GM21367 (cell line): ENCODE results near the gene EBP.
"Not testable (repeated sequence)": the region's sequence is repeated elsewhere in the genome, so short reads cannot be mapped to it uniquely, and the experiment has no call there.

Source experiments
- ATAC-seq: cut with Tn5 transposase; IDR thresholded peaks from one replicate; pipeline ENCODE4 v1.9.1; 2021; ENCODE audit not compliant: unreplicated experiment

The EBP gene

DNA sequence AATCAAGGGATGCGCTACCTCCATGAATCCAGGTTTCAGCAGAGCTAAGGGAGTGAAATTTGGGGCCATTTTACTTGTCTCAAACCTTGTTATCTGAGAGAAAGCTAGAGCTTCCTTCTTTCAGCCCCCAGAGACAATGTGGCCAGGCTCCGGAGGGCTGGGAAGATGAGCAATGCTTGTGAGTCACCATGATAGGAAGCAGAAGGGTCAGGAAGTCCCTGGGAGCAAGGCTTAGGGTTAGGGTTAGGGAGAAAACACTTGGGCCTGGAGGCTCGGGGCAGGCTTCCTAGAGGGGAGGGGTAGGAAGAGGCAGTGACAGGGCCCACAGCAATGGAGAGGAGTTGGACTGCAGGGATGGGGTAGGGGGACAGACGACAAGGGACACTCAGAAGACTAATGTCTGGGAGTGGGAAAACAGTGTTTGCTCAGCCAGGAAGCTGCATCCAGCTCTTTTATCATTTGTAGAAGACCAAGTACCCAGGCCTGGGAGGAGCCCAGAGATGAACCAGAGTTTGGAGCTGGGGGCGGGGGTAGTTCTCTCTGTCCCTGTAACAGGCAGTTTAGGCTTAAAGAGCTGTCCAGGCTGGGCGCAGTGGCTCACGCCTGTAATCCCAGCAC is 29.2 kb upstream of the EBP start:
- ATAC-seq: no peak

DNA sequence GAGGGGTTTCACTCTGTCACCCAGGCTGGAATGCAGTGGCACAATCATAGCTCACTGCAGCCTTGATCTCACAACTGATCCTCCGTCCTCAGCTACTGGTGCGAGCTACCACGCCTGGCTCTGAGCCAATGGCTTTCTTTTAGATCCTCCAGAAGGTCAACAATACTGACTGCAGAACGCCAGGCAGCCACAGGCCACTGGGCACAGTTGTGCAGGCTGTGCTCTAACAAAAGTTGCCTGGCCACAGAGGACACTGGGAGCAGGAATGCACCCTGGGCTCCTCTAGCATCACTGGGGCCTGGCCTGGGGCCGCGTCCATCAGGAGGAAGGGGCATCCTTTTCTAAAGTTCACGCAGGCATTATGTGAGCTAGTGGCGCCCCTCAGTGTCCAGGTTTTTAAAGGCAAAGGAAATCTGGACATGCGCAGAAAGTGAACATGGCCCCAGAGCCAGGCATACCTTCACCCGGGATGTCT is 27.7 kb upstream of the EBP start:
- no peak for ATAC-seq

DNA sequence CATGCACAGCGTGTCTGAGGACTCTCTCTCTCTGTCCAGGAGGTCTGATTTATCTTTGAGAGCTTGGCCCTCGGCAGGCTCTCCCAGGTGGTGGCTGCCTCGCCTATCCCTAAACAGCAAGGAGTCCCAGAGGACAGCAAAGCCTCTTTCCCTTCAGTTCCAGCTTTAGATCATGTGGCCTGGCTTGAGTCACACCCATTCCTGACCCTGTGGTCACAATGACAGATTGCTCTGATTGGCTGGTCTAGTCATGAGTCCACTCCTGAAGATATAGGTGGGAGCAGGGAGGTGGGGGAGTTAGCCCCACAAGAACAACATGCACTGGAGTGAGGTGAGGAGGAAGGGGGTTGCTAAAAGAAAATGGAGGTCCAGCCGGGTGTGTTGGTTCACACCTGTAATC is 24.9 kb upstream of the EBP start:
- no peak for ATAC-seq

DNA sequence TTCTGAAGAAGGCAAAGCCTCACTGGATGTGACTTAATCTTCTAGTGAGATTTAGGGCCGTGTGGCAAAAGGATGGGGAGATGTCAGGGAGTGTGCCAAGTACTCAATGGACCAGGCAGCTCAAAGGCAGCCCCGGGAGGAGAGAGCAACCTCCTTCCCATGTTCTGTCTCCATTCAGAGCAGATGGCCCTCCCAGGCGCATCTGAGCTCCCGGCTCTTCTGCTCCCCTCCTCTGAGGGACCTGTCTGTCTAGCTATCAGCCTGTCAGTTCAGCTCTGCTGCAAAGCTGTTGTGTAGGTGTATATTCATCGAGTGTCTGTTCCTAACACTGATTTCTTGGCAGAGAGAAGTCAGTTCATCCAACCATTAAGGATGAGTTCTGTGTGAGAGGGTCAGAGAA is 23.7 kb upstream of the EBP start:
- ATAC-seq: no peak

DNA sequence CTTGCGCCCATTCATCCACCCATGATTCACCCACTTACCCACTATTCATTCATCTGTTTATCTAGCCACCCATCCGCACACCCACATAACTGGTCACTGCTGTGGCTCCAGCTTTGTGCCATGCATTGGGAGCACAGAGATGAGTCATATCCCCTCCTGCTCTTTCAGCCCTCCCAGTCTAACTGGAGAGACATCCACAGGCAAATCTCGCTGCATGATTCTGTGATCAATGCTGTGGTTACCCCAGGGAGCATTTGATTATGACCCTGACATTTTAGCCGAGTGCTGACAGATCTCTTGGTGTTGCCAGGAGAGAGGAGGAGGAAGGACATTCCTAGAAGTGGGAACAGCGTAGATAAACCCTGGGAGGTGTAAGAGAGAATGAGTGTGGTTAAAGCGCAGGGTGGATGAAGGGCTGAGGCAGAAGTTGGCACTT is 23.2 kb upstream of the EBP start:
- no peak for ATAC-seq

DNA sequence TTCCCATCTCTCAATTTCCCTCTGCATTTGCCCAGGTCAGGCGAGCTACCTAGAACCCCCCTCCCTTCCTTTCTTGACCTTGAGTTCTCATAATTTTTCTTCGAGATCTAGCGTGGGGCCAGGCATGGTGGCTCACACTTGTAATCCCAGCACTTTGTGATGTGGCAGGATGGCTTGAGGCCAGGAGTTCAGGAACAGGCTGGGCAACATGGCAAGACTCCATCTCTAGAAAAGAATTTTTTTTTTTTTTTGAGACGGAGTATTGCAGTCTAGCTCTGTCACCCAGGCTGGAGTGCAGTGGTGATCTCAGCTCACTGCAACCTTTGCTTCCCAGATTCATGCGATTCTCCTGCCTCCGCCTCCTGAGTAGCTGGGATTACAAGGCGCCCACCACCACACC is 17.3 kb upstream of the EBP start:
- no peak for ATAC-seq

DNA sequence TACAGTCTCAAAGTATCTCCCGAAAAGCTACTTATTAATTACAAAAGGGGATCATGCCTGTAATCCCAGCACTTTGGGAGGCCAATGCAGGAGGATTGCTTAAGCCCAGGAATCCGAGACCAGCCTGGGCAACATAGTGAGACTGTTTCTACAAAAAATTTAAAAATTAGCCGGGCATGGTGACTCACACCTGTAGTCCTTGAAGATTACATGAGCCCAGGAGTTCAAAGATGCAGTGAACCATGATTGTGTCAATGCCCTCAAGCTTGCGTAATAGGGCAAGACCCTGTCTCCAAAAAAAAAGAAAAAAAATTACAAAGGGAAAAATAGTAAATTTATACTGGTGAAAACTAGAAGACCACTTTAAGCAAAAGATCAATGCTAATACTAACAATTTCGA is 16.1 kb upstream of the EBP start:
- no peak for ATAC-seq

DNA sequence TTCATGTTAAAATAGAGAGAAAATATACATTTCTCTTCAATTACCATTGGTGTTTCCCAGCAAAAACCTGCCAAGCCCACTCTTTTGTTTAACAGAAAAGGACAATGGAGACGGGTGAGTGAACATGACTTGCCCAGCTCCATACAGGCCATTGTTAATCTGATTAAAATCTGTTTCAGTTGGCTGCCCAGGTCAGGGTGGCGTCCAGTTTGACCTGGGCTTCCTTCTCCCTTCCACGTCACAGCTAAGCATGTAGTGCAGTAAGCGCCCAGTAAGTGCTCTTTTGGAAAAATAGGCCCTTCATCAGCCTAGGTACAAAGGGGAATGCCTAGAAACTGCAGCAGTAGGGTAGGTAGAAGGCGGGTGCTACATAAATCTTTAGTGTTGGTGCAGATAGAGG is 14.4 kb upstream of the EBP start:
- no peak for ATAC-seq

DNA sequence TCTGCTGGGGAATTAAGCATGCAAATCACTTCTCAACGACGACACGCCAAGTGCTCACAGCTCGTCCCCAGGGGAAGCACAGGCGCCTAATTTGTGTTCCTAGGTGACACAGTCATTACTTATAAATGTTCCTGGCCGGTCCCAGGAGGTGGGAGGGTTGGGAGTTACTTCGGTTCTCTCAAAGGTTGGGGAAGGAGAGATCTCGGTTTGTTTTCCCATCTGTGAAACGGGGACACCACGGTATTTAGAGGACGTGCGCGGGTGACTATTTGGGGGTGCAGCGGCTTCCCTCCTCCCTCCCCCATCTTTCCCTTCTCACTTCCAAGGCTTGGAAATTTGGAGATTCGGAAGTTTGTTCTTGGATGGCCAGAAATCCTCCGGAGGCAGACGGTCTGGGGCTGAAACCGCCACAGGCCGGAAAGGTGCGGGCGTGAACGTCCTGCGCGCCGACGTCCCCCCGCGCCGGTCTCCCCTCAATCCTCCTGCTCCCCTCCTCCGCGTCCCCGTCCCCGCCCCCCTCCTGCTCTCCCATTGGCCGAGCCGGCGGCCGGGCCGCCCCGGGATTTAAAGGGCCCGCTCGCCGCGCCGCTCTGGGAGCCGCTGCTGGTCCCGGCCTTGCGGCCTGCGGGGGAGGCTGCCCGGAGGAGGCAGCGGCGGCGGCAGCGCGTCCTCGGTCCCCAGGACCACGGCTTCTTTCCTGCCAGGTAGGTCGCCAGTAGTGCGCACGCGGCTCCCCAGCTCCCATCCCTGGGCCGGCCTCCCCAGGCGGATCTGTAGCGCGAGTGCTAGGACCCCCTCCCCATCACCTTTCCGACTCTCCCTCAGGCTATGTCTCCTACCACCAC is 13.0 kb upstream of the EBP start, which contains the start of gene PORCN:
TSS of gene PORCN (plus strand) at position 593 of the 845 bp plus-strand sequence. CDS start 829 bp downstream, outside the sequence.
- peak; percentile 84 for ATAC-seq

DNA sequence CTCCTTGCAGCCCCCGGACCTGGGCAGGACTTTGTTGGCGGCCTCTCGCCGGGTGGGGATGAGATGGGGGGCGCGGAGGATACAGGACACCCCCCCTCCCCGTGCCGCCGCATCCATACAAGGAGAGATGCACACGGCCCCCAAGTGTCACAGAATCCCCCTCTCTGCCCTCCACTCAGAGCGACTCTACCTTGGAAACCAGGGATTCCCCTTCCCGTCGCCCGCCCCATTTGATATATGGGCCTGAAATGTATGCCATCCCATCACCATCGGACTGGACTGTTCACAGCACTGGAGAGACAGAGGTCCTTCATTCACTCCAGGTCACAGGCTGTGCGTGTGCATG is 12.4 kb upstream of the EBP start:
- ATAC-seq: no peak

DNA sequence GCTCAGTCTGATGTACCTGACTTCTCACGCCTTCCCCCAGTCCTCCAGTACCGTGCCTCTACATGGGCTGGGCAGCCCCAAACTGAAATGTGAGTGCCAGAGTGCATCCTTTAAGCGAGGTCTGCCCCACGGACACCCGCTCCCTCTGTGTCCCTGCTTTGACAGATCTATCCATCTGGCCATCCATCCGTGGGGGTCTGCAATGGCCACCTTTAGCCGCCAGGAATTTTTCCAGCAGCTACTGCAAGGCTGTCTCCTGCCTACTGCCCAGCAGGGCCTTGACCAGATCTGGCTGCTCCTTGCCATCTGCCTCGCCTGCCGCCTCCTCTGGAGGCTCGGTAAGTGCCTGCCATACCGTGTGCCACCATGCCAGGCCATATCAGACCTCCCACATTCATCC is 12.0 kb upstream of the EBP start:
- no peak for ATAC-seq

DNA sequence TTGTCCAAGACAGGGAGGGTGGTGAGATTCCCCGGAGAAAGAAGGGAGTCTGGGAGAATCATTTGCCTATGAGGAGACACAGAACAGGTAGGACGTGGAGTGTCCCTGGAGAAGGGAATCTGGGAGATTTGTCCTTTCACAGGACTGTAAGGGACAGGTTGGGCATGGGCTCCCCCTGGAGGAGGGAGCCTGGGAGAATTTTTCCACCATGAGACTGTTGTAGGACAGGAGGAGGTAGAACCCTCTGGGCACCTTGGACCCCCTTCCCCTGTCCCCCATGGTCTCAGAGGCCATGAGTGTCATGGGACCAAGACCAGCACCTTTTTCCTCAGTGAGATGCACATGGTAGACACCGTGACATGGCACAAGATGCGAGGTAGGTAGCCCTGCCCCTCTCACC is 10.0 kb upstream of the EBP start:
- ATAC-seq: no peak

DNA sequence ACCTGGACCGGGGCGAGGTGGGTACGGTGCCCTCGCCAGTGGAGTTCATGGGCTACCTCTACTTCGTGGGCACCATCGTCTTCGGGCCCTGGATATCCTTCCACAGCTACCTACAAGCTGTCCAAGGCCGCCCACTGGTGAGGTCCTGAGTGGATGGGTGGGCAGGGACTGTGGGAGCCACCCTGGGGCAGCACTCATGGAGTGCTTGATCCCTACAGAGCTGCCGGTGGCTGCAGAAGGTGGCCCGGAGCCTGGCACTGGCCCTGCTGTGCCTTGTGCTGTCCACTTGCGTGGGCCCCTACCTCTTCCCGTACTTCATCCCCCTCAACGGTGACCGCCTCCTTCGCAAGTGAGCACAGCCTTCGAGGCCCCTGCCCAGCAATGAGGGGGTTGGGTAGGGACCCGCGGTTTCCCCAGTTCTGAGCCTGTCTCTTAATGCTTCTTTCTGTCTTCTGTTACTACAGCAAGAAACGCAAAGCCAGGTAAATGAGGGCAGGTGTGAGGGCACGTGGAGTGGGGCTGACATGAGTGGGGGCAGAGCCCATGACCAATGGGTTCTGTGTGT is 9.2 kb upstream of the EBP start:
- no peak for ATAC-seq

DNA sequence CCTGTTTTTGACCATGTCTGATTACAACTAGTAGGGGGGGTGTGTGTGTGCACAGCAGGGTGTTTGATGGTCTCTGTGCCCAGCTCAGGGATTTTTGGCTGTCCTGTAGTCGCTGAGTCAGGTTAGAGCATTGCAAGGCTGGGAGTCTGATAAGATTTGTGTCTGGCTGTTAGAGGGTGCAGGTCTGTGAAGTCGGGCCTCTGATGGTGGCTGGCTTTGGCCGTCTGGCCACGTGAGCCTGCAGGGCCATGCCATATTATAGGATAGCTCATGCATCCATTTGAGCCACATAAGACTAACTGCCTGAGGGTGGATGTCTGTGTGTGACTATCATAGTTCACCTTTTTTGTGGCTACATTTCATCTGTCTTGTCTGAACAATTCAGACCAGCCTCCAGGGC is 7.9 kb upstream of the EBP start:
- no peak for ATAC-seq

DNA sequence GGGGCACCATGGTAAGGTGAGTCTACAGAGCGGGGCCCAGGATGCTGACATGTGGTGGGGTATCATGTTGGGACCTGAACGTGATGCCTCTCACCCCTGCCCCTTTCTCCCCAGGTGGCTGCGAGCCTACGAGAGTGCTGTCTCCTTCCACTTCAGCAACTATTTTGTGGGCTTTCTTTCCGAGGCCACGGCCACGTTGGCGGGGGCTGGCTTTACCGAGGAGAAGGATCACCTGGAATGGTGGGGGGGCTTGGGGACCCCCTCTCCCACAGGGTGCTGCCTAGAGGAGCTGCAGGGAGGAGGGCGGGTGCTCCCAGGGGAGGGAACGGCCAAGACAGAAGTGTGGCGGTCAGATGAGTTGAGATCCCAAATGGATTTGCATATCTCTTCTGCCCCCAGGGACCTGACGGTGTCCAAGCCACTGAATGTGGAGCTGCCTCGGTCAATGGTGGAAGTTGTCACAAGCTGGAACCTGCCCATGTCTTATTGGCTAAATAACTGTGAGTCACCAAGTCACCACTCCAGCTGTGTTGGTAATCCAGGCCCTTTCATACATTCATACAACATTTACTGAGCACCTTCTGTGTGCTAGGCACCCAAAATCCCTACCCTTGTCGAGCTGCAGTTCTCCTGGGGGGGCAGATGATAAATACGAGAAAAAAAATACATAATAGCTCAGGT is 7.3 kb upstream of the EBP start:
- ATAC-seq: no peak

DNA sequence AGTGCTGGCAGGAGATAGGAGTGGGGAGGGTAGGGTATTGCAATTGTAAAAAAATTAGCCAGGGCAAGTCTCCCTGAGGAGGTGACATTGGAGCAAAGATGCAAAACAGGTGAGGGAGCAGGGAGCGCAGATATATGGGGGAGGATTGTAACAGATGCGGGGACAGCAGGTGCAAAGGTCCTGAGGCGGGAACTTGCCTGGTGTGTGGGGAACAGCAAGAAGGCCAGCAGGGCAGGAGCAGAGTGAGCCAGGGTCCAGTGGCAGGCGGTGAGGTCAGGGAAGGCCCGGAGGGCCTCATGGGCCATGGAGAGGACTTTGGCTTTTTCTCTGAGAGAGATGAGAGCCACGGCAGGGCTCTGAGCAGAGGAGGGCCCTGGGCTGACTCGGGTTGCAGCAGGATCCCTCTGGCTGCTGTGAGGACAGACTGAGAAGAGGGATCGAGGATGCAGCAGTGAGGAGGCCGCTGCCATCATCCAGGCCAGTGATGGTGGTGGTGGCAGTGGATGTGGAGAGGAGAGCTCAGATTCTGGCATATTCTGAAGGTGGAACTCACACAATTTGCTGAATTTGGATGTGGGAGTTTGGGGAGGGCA is 6.6 kb upstream of the EBP start:
- no peak for ATAC-seq

DNA sequence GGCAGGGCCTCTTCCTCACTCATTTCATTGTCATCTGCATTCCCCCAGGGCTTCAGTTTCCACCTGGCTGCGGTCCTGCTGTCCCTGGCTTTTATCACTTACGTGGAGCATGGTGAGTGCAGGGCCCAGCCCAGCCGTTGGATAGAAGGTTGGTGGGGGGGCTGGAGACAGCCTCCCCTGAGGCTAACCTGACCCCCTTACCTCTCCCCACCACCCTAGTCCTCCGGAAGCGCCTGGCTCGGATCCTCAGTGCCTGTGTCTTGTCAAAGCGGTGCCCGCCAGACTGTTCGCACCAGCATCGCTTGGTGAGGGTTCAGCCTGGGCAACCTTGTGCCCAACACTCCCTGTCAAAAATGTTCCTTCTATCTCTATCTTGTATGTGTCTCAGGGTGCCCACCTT is 5.8 kb upstream of the EBP start:
- no peak for ATAC-seq

DNA sequence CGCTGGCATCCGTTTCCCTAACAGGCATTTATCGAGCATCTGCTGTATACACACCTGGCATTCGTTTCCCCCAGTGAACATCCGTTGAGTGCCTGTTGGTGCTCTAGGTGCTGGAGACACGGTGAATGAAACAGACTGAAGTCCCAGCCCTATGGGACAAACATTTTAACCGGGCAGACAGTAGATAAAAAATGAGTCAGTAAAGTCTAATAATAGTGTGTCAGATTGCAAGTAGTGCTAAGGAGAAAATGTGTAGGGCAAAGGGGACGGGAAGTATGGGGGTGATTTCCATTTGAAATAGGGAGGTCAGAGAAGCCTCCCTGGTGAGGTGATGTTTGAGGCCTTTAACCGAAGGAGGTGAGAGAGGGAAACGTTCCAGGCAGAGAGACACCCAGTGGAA is 5.3 kb upstream of the EBP start:
- ATAC-seq: no peak

DNA sequence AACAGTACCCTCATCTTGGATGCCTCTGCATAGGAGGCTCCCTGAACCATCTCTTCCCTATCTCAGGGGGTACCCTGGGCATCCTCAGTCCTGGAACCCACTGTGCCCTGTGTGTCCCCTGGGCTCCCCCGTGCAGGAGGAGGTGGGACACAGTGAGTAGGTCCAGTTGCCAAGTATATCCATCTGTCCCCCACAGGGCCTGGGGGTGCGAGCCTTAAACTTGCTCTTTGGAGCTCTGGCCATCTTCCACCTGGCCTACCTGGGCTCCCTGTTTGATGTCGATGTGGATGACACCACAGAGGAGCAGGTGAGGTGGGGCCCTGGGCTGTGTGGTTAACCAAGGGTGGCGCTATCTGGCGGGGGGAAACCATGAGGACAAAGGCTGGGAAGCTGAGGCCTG is 4.6 kb upstream of the EBP start:
- ATAC-seq: no peak

DNA sequence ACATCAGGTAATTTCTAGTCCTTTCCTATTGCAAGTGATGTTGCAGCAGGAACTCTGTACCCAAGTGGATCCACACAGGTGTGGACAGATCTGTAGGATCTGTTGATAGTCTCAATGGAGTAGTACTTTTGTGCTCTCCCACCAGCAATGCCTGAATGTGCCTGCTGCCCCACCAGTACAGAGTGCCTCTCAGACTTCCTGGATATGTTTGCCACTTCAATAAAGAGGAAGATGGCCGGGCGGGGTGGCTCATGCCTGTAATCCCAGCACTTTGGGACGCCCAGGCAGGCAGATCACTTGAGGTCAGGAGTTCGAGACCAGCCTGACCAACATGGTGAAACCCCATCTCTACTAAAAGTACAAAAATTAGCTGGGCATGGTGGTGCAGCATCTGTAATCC is 2.1 kb upstream of the EBP start:
- ATAC-seq: not testable (repeated sequence)

DNA sequence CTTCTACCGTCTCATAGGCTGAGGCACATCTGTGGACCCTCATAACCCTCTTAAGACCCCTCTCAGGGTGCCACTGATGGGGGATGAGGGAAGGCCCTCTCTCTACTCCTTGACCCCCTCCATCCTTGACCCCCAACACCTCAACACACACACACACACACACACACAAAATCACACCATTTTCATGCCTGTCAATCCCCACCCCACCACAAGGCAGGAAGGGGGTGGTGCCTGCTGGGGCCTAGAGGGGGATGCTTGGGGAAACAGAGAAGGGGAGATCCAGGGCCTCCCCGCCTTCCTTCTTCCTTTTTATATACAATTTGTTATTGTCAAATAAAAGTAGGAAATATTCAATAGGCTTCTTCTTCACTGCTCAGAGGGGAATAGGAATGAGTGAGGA is 1.2 kb upstream of the EBP start:
- ATAC-seq: no peak
